A673 (cell line): ENCODE measurements around the gene CPTP.

ENCODE experiments used
- CTCF ChIP-seq: fragments of 300-800, 200-600 bp; sonication (generic); conservative IDR thresholded peaks from 2 replicates; pipeline ENCODE4 v1.5.1; 2017; ENCODE audit warnings: low read depth, mild to moderate bottlenecking, antibody characterized with exemption, low read length, moderate library complexity, mixed read lengths
- EZH2 ChIP-seq: fragments of 200-600 bp; sonication (generic); IDR thresholded peaks from 2 replicates; pipeline ENCODE4 v1.6.1; 2017; ENCODE audit warnings: borderline replicate concordance, low read depth, mild to moderate bottlenecking, mixed read lengths, antibody characterized with exemption, low read length; ENCODE audit not compliant: poor library complexity, severe bottlenecking

- TF ChIP-seq EZH2 (no peak), CTCF (no peak)
Observed at GRCh38 chr1:1359308-1359663, 34.7 kb downstream of the CPTP start.
